Activated CD4-positive, alpha-beta T cell treated with anti-CD3 and anti-CD28 coated beads, Interleukin-2, amount 10 ng/mL, durations not matched to agents 7 days and 5 days (primary cell): ENCODE data around the gene MESD. TPM values are rescaled to one million over a fixed set of nuclear protein-coding genes. Genes with fewer than 3 reads are reported as not detected.

Source experiments
- CTCF ChIA-PET: fragments of 350-600 bp; sonication (Branson Sonifier 250); formaldehyde crosslinking; loops from one replicate; lab custom pipeline; 2021; ENCODE audit warnings: antibody characterized with exemption; lab: Charles Lee
- POLR2A ChIA-PET: fragments of 350-600 bp; sonication (Branson Sonifier 250); formaldehyde crosslinking; loops from one replicate; lab custom pipeline; 2021; ENCODE audit warnings: antibody characterized with exemption; lab: Charles Lee
- DNase-seq: peaks from one replicate; pipeline ENCODE4 v3.0.0-alpha.2; 2020
- H3K27ac Mint-ChIP-seq: one replicate; pipeline ENCODE4 v1.8.0; 2021; ENCODE audit warnings: mild to moderate bottlenecking, moderate library complexity, mixed read lengths
- H3K27me3 Mint-ChIP-seq: one replicate; pipeline ENCODE4 v1.8.0; 2021; ENCODE audit warnings: mixed read lengths
- H3K36me3 Mint-ChIP-seq: one replicate; pipeline ENCODE4 v1.8.0; 2021; ENCODE audit warnings: low read depth, mixed read lengths
- H3K4me1 Mint-ChIP-seq: one replicate; pipeline ENCODE4 v1.8.0; 2021; ENCODE audit warnings: mixed read lengths
- H3K4me3 Mint-ChIP-seq: one replicate; pipeline ENCODE4 v1.8.0; 2021; ENCODE audit warnings: mild to moderate bottlenecking, moderate library complexity, mixed read lengths
- H3K9me3 Mint-ChIP-seq: one replicate; pipeline ENCODE4 v1.8.0; 2021; ENCODE audit warnings: mixed read lengths
- total RNA-seq, 2 experiments: library from RNA; stranded (reverse); gene quantifications; one replicate each; pipeline ENCODE4 v1.2.3, GENCODE V29; 2021

Gene MESD
- total RNA-seq, 2 experiments from 2014 or later = 34.0 to 34.3 TPM

GRCh38 chr15:81011593-81011992 lies 22.0 kb upstream of the MESD start:
- no peaks in the 10 kb centered on the region for H3K27me3 Mint-ChIP-seq
- CTCF ChIA-PET = no interaction called here
- H3K36me3 Mint-ChIP-seq = peaks cover 12% of the 10 kb centered on the region
- H3K9me3 Mint-ChIP-seq = no peaks in the 10 kb centered on the region
- no peak overlapping the region for H3K4me3 Mint-ChIP-seq
- no peak overlapping the region for H3K27ac Mint-ChIP-seq
- H3K4me1 Mint-ChIP-seq = peaks cover 29% of the 10 kb centered on the region
- DNase-seq = no peak
- POLR2A ChIA-PET = no interaction called here

DNA sequence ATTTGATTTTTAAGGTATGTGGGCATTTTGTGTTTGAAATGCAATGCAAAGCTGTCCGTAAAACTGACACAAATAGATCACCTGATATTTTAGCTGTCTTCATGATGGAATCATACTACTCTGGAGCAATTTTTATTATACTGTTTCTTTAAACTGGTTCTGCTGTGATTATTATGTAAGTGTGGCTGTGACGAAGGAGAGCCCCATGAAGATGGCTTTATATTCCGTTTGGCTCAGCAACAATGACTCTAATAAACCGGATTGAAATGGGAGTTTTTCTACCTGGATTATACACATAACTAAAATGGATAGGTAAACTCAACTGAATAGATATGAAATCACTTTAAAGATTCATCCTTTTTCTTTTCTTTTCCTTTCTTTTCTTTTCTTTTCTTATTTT lies 20.5 kb upstream of the MESD start:
- H3K36me3 Mint-ChIP-seq = peaks cover 24% of the 10 kb centered on the region
- ChIA-PET POLR2A (no interaction called here), CTCF (interaction anchor here (1.3 kb wide), 1 partner anchor 9 kb away, joined by 4 read pairs; the partner anchor contains the start of gene TLNRD1)
- no peak overlapping the region for H3K27ac Mint-ChIP-seq
- no peaks in the 10 kb centered on the region for H3K27me3 Mint-ChIP-seq
- H3K4me3 Mint-ChIP-seq = no peak overlapping the region
- H3K9me3 Mint-ChIP-seq = no peaks in the 10 kb centered on the region
- peaks cover 41% of the 10 kb centered on the region for H3K4me1 Mint-ChIP-seq
- no peak for DNase-seq

- no peak for DNase-seq
- no peak overlapping the region for H3K27ac Mint-ChIP-seq
- no peaks in the 10 kb centered on the region for H3K9me3 Mint-ChIP-seq
- H3K4me3 Mint-ChIP-seq = no peak overlapping the region
- peaks cover 41% of the 10 kb centered on the region for H3K36me3 Mint-ChIP-seq
- H3K27me3 Mint-ChIP-seq = no peaks in the 10 kb centered on the region
- ChIA-PET CTCF (interaction anchor here (1.1 kb wide), 1 partner anchor 12 kb away, joined by 5 read pairs; no protein-coding TSS in a partner anchor), POLR2A (no interaction called here)
- peaks cover 59% of the 10 kb centered on the region for H3K4me1 Mint-ChIP-seq
Observed at GRCh38 chr15:81008312-81008711, 18.7 kb upstream of the MESD start.

- Mint-ChIP-seq H3K27ac (peak overlapping the region; percentile 38), H3K27me3 (no peaks in the 10 kb centered on the region), H3K4me3 (no peak overlapping the region), H3K9me3 (no peaks in the 10 kb centered on the region), H3K4me1 (peaks cover 62% of the 10 kb centered on the region), H3K36me3 (peaks cover 43% of the 10 kb centered on the region)
- no peak for DNase-seq
- CTCF ChIA-PET = interaction anchor here (1.1 kb wide), 1 partner anchor 13 kb away, joined by 5 read pairs; no protein-coding TSS in a partner anchor
- POLR2A ChIA-PET = no interaction called here
Observed at GRCh38 chr15:81007428-81008064, 17.9 kb upstream of the MESD start.

GRCh38 chr15:81006124-81006523 lies 16.5 kb upstream of the MESD start:
- H3K9me3 Mint-ChIP-seq = no peaks in the 10 kb centered on the region
- H3K4me1 Mint-ChIP-seq = peaks cover 62% of the 10 kb centered on the region
- POLR2A ChIA-PET = no interaction called here
- no peak overlapping the region for H3K4me3 Mint-ChIP-seq
- no peaks in the 10 kb centered on the region for H3K27me3 Mint-ChIP-seq
- DNase-seq = no peak
- H3K36me3 Mint-ChIP-seq = peaks cover 45% of the 10 kb centered on the region
- CTCF ChIA-PET = interaction anchor here (0.9 kb wide), 1 partner anchor 144 kb away, joined by 3 read pairs; no protein-coding TSS in a partner anchor
- no peak overlapping the region for H3K27ac Mint-ChIP-seq

DNA sequence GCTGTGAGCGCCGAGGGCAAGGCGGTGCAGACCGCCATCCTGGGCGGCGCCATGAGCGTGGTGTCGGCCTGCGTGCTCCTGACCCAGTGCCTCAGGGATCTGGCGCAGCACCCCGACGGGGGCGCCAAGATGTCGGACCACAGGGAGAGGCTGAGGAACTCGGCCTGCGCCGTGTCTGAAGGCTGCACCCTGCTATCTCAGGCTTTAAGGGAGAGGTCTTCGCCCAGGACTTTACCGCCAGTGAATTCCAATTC lies 13.4 kb upstream of the MESD start:
- no peak overlapping the region for H3K27ac Mint-ChIP-seq

DNA sequence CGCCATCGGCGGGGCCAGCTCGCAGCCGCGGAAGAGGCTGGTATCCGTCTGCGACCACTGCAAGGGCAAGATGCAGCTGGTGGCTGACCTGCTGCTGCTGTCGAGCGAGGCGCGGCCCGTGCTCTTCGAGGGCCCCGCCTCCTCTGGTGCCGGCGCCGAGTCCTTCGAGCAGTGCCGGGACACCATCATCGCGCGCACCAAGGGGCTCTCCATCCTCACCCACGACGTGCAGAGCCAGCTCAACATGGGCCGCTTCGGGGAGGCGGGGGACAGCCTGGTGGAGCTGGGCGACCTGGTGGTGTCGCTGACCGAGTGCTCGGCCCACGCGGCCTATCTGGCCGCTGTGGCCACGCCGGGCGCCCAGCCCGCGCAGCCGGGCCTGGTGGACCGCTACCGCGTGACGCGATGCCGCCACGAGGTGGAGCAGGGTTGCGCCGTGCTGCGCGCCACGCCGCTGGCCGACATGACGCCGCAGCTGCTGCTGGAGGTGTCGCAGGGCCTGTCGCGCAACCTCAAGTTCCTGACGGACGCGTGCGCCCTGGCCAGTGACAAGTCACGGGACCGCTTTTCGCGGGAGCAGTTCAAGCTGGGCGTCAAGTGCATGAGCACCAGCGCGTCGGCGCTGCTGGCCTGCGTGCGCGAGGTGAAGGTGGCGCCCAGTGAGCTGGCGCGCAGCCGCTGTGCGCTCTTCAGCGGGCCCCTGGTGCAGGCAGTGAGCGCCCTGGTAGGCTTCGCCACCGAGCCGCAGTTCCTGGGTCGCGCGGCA lies 12.9 kb upstream of the MESD start:
- ChIA-PET CTCF (interaction anchor here (0.9 kb wide), 2 partner anchors 16 to 32 kb away, joined by 3 to 4 read pairs; no protein-coding TSS in a partner anchor), POLR2A (no interaction called here)
- H3K4me3 Mint-ChIP-seq = peak overlapping the region; percentile 73
- DNase-seq = no peak
- peak overlapping the region; percentile 76 for H3K27ac Mint-ChIP-seq
- H3K36me3 Mint-ChIP-seq = peaks cover 51% of the 10 kb centered on the region
- H3K9me3 Mint-ChIP-seq = no peaks in the 10 kb centered on the region
- H3K27me3 Mint-ChIP-seq = no peaks in the 10 kb centered on the region
- peaks cover 62% of the 10 kb centered on the region for H3K4me1 Mint-ChIP-seq

More for the DNA sequence above, 13.4 kb upstream of the MESD start:
- Mint-ChIP-seq H3K9me3 (no peaks in the 10 kb centered on the region), H3K4me1 (peaks cover 61% of the 10 kb centered on the region), H3K27me3 (no peaks in the 10 kb centered on the region), H3K36me3 (peaks cover 48% of the 10 kb centered on the region), H3K4me3 (peak overlapping the region; percentile 72)
- no peak for DNase-seq
- ChIA-PET POLR2A (no interaction called here), CTCF (interaction anchor here (0.6 kb wide), 1 partner anchor 20 kb away, joined by 3 read pairs; no protein-coding TSS in a partner anchor)

DNA sequence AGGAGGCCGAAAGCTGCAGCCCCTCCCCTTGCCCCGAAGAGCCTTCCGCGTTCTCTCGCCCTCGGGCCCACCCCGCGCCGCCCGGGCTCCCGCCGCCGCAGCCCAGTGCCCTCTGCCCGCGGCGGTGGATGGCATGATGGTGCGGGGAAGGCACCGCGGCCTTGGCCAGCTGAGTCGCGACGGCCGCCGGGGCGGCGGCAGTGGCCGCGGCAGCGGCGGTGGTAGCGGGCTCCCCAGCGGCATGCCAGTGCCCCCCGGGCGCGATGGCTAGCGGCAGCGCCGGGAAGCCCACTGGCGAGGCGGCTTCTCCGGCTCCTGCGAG lies 12.4 kb upstream of the MESD start:
- peaks cover 54% of the 10 kb centered on the region for H3K36me3 Mint-ChIP-seq
- H3K27ac Mint-ChIP-seq = peak overlapping the region; percentile 80
- no peaks in the 10 kb centered on the region for H3K9me3 Mint-ChIP-seq
- H3K4me1 Mint-ChIP-seq = peaks cover 63% of the 10 kb centered on the region
- peak overlapping the region; percentile 95 for H3K4me3 Mint-ChIP-seq
- DNase-seq = no peak
- CTCF ChIA-PET = interaction anchor here (0.9 kb wide), 2 partner anchors 17 to 32 kb away, joined by 3 to 4 read pairs; no protein-coding TSS in a partner anchor
- POLR2A ChIA-PET = no interaction called here
- no peaks in the 10 kb centered on the region for H3K27me3 Mint-ChIP-seq

- Mint-ChIP-seq H3K27ac (peak overlapping the region; percentile 98), H3K4me1 (peaks cover 60% of the 10 kb centered on the region), H3K4me3 (peak overlapping the region; percentile 95), H3K36me3 (peaks cover 50% of the 10 kb centered on the region), H3K27me3 (no peaks in the 10 kb centered on the region), H3K9me3 (no peaks in the 10 kb centered on the region)
- DNase-seq = peak; percentile 50
- ChIA-PET CTCF (interaction anchor here (0.8 to 2.4 kb wide), 5 partner anchors 8 to 265 kb away, joined by 3 to 8 read pairs (median 3); no protein-coding TSS in a partner anchor), POLR2A (no interaction called here)
Observed at GRCh38 chr15:81001152-81002008, 11.8 kb upstream of the MESD start.

DNA sequence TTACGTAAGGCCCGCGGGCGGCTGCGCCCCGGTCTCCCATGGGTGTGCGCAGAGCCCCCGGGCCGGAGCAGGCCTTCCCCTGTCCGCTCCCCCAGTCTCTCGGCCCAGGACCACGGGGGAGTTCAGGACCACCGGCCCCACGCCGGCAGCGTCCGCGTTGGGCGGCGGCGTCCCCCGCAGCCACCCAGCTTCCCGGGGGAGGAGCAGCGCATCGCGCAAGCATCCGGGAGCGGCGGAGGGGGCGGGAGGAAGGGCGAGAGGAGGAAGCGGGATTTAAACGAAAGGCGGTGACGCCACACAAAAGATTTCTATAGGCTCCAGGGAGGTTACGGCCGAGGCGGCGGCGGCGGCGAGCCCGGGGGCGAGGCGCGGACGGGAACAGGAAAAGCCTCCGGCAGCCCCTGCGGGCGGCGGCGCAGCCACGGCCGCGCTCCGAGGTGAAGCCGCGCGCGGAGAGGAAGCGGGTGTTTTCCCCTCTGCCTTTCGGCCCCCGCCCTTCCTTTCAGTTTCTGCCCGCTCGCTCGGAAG lies 11.1 kb upstream of the MESD start, which contains the start of gene TLNRD1:
TLNRD1 (plus strand) TSS at position 300 of the 528 bp plus-strand sequence. CDS start 1,349 bp downstream, outside the sequence.
- no peaks in the 10 kb centered on the region for H3K27me3 Mint-ChIP-seq
- peaks cover 3% of the 10 kb centered on the region for H3K9me3 Mint-ChIP-seq
- ChIA-PET CTCF (interaction anchor here (1.2 to 2.4 kb wide), 3 partner anchors 9 to 266 kb away, joined by 3 to 8 read pairs (median 4); no protein-coding TSS in a partner anchor), POLR2A (no interaction called here)
- peak within 1 kb of the TSS; percentile 95 for H3K4me3 Mint-ChIP-seq
- peaks cover 60% of the 10 kb centered on the region for H3K4me1 Mint-ChIP-seq
- H3K27ac Mint-ChIP-seq = peak within 1 kb of the TSS; percentile 98
- peaks cover 44% of the 10 kb centered on the region for H3K36me3 Mint-ChIP-seq
- DNase-seq = peak; percentile 88

DNA sequence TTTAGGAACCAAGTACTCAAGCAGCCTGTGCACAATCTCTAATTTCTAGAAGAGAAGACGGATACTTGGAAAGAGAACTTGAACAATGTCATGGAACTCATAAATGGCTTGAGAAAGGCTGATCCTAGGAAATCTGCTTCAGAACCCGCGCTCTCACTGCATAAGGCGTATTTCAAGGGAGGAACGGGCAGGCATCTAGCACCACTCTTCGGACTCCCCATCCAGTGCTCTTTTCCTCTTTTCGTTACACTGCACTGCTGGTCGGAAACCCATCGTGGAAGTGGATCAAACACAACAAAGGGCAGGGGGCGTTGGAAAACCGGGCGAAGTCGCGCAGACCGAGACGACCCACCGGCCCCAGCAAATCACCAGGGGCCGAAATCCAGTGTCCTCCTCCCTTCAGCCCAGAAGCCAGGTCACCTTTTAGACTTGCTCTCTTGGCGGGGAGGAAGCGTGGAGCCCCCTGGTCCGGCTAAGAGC lies 10.6 kb upstream of the MESD start:
- Mint-ChIP-seq H3K4me3 (peak overlapping the region; percentile 95), H3K27ac (peak overlapping the region; percentile 98), H3K4me1 (peaks cover 58% of the 10 kb centered on the region), H3K36me3 (peaks cover 39% of the 10 kb centered on the region), H3K9me3 (peaks cover 3% of the 10 kb centered on the region), H3K27me3 (no peaks in the 10 kb centered on the region)
- DNase-seq = peak; percentile 21
- ChIA-PET POLR2A (no interaction called here), CTCF (interaction anchor here (1.2 to 2.4 kb wide), 3 partner anchors 10 to 266 kb away, joined by 3 to 8 read pairs (median 4); no protein-coding TSS in a partner anchor)

DNA sequence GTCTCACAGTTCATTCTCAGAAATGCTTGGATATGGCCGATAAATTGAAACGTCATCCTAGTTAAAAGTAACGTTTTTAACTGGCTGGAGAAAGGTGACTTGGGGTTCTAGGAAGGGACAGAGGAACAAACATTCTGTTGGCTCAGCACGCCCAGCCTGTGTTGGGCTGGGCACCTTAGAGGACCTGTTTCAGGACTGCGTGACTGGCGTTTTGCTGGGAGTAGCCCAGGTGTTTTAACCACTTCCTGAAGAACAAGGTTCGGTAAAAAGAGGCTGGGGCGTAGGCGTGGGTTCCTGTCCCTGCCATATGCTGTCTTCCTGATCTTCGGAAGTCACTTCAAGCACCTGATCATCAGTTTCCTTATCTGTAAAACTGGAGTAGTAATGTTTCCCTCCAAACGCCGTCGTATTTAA lies 10.0 kb upstream of the MESD start:
- Mint-ChIP-seq H3K4me1 (peaks cover 57% of the 10 kb centered on the region), H3K9me3 (peaks cover 3% of the 10 kb centered on the region), H3K27ac (peak overlapping the region; percentile 98), H3K27me3 (no peaks in the 10 kb centered on the region), H3K4me3 (peak overlapping the region; percentile 95), H3K36me3 (peaks cover 34% of the 10 kb centered on the region)
- peak; percentile 76 for DNase-seq
- CTCF ChIA-PET = interaction anchor here (2.4 kb wide), 1 partner anchor 267 kb away, joined by 8 read pairs; no protein-coding TSS in a partner anchor
- POLR2A ChIA-PET = no interaction called here
